Hepatocyte (in vitro differentiated cells): ENCODE data around the gene MEF2B. TPM values are rescaled to one million over a fixed set of nuclear protein-coding genes. Genes with fewer than 3 reads are reported as not detected.

Experiments
- DNase-seq: peaks from one replicate; pipeline ENCODE4 v3.0.0-alpha.2; 2016; ENCODE audit warnings: low spot score
- H2AFZ ChIP-seq: fragments of 200-600 bp; sonication (generic); 2 replicates; pipeline ENCODE4 v1.6.0; 2016; ENCODE audit warnings: antibody characterized with exemption, mild to moderate bottlenecking
- H3K27ac ChIP-seq: fragments of 200-600 bp; sonication (generic); 2 replicates; pipeline ENCODE4 v1.5.1; 2016; ENCODE audit warnings: mild to moderate bottlenecking
- H3K27me3 ChIP-seq: fragments of 200-600 bp; sonication (generic); 2 replicates; pipeline ENCODE4 v1.6.1; 2016
- H3K36me3 ChIP-seq: fragments of 200-600 bp; sonication (generic); replicated peaks from 2 replicates; pipeline ENCODE4 v1.5.1; 2016; ENCODE audit warnings: low read depth; ENCODE audit not compliant: insufficient read depth
- H3K4me1 ChIP-seq: fragments of 200-600 bp; sonication (generic); 2 replicates; pipeline ENCODE4 v1.5.1; 2016; ENCODE audit warnings: mild to moderate bottlenecking, moderate library complexity; ENCODE audit not compliant: insufficient read depth
- H3K4me2 ChIP-seq: fragments of 200-600 bp; sonication (generic); 2 replicates; pipeline ENCODE4 v1.6.0; 2016
- H3K4me3 ChIP-seq: fragments of 200-600 bp; sonication (generic); 2 replicates; pipeline ENCODE4 v1.5.1; 2016; ENCODE audit warnings: mild to moderate bottlenecking
- H3K79me2 ChIP-seq: fragments of 200-600 bp; sonication (generic); 2 replicates; pipeline ENCODE4 v1.6.0; 2017; ENCODE audit warnings: mild to moderate bottlenecking
- H3K9me2 ChIP-seq: fragments of 200-600 bp; sonication (generic); replicated peaks from 2 replicates; pipeline ENCODE4 v1.6.0; 2017; ENCODE audit warnings: mild to moderate bottlenecking; ENCODE audit not compliant: insufficient read depth
- H3K9me3 ChIP-seq: fragments of 200-600 bp; sonication (generic); 2 replicates; pipeline ENCODE4 v1.5.1; 2016; ENCODE audit warnings: low read depth, mild to moderate bottlenecking
- H4K20me1 ChIP-seq: fragments of 200-600 bp; sonication (generic); 2 replicates; pipeline ENCODE4 v1.6.0; 2016; ENCODE audit warnings: mild to moderate bottlenecking; ENCODE audit not compliant: insufficient read depth, poor library complexity, severe bottlenecking
- EZH2 ChIP-seq: fragments of 200-600 bp; sonication (generic); IDR thresholded peaks from 2 replicates; pipeline ENCODE4 v1.6.1; 2016; ENCODE audit warnings: antibody characterized with exemption, mild to moderate bottlenecking, borderline replicate concordance
- EZH2phosphoT487 ChIP-seq: fragments of 200-600 bp; sonication (generic); IDR thresholded peaks from one replicate; pipeline ENCODE4 v1.6.1; 2018; ENCODE audit warnings: antibody characterized with exemption, mild to moderate bottlenecking, low read depth, moderate library complexity; ENCODE audit not compliant: unreplicated experiment, severe bottlenecking
- WGBS: methylation state at CpG from one replicate; pipeline ENCODE4 v1.1.6; 2016; ENCODE audit warnings: low lambda C conversion rate; ENCODE audit errors: missing lambda C conversion rate; 5-methylcytosine and 5-hydroxymethylcytosine counted together
- polyA plus RNA-seq: library from polyadenylated mRNA; unstranded; fragments of >200 nt; fragmentation: Nextera tagmentation; extraction: Ambion mirVana; gene quantifications from 2 replicates; pipeline ENCODE4 v1.2.1, GENCODE V29; 2016
- total RNA-seq: library from RNA; depleted of rRNA; stranded (reverse); fragments of >200 nt; gene quantifications from 2 replicates; pipeline ENCODE4 v1.2.3, GENCODE V29; 2014
- TF ChIP-seq, protein P1 (sequence below): fragments of 200-600 bp; sonication (generic); IDR thresholded peaks from 2 replicates; pipeline ENCODE4 v1.5.1; 2016; ENCODE audit warnings: antibody characterized with exemption, mild to moderate bottlenecking; ENCODE audit not compliant: poor library complexity

The MEF2B gene
- total and polyA plus RNA-seq, 2 experiments from 2014 or later, result 0.70 to 2.6 TPM

DNA sequence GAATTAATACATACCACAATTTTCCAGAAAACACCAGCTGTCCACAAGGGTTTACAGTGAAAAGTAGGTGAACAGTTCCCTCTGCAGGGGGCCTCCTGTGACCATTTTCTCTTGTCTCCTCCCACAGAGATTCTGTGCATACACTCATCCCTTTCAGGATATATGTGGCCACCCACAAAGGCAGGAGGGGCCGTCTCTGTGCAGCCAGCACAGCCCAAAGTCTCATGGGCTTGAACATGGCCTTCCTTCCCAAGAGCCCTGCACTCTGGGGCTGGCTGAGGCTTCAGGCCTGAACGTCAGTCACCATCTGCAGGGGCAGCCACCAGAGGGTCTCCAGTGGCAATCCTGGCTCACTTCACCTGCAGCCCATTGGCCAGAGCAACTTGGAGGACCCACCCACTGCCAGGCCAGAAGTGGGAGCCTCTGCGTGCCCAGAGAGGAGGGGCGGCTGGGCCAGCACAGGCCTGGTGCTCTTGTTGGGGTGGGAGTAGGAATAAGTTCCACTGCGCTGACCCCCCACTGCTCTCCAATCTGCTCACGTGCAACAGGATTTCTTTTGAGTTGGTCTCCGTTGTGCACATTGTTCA is 56.9 kb downstream of the MEF2B start:
- 58% methylated on average over 7 of the region's 7 CpGs for WGBS
- no peak for DNase-seq
- H3K4me2 ChIP-seq, result no peak overlapping the region

DNA sequence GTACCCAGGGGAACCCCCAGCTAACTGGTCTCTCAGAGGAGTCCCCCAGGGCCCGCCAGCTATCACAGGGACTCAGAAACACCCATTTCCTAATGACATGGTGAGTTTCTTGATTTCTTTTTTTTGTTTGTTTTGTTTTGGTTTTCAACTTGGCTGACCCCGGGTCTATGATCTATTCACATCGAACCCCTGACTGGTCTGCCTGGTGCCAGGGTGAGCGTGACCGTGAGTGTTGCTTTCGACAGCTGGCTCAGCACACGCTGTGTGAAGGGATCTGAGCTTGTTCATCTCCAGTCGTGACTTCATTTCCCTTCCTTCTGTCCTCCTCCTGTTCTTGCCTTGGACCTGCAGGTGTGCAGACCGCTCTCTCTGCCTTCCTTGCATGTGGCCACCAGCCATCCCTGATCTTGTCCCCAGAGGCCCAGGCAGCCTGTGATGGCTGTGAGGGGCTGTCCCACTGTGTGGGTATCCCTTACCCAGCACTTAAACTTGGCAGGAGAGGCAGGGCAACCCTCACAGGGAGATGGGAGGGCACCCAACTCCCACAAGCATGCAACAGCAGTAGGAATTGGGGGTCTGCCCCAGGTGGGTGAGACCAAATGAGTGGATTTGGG is 58.0 kb downstream of the MEF2B start:
- Histone ChIP-seq H3K27me3 (no peaks in the 10 kb centered on the region), H3K4me1 (no peaks in the 10 kb centered on the region), H3K4me2 (no peak overlapping the region), H3K9me3 (no peaks in the 10 kb centered on the region), H2AFZ (no peak overlapping the region), H3K9me2 (no peaks in the 10 kb centered on the region), H3K4me3 (no peak overlapping the region), H4K20me1 (no peaks in the 10 kb centered on the region), H3K79me2 (no peaks in the 10 kb centered on the region), H3K27ac (no peak overlapping the region), H3K36me3 (no peaks in the 10 kb centered on the region)
- DNase-seq, result no peak
- TF ChIP-seq, protein P1, sequence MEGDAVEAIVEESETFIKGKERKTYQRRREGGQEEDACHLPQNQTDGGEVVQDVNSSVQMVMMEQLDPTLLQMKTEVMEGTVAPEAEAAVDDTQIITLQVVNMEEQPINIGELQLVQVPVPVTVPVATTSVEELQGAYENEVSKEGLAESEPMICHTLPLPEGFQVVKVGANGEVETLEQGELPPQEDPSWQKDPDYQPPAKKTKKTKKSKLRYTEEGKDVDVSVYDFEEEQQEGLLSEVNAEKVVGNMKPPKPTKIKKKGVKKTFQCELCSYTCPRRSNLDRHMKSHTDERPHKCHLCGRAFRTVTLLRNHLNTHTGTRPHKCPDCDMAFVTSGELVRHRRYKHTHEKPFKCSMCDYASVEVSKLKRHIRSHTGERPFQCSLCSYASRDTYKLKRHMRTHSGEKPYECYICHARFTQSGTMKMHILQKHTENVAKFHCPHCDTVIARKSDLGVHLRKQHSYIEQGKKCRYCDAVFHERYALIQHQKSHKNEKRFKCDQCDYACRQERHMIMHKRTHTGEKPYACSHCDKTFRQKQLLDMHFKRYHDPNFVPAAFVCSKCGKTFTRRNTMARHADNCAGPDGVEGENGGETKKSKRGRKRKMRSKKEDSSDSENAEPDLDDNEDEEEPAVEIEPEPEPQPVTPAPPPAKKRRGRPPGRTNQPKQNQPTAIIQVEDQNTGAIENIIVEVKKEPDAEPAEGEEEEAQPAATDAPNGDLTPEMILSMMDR, result no peak
- no peak for TF ChIP-seq EZH2
- TF ChIP-seq EZH2phosphoT487, result no peak
- WGBS, result 95% methylated on average over 9 of the region's 9 CpGs

More for the DNA sequence above, 56.9 kb downstream of the MEF2B start:
- Histone ChIP-seq H3K9me2 (no peaks in the 10 kb centered on the region), H3K4me1 (no peaks in the 10 kb centered on the region), H3K36me3 (no peaks in the 10 kb centered on the region), H3K27me3 (no peaks in the 10 kb centered on the region), H3K79me2 (no peaks in the 10 kb centered on the region), H3K9me3 (no peaks in the 10 kb centered on the region), H3K27ac (no peak overlapping the region), H4K20me1 (no peaks in the 10 kb centered on the region), H2AFZ (no peak overlapping the region), H3K4me3 (no peak overlapping the region)
- TF ChIP-seq EZH2phosphoT487, result no peak
- TF ChIP-seq, protein P1, result no peak
- no peak for TF ChIP-seq EZH2

DNA sequence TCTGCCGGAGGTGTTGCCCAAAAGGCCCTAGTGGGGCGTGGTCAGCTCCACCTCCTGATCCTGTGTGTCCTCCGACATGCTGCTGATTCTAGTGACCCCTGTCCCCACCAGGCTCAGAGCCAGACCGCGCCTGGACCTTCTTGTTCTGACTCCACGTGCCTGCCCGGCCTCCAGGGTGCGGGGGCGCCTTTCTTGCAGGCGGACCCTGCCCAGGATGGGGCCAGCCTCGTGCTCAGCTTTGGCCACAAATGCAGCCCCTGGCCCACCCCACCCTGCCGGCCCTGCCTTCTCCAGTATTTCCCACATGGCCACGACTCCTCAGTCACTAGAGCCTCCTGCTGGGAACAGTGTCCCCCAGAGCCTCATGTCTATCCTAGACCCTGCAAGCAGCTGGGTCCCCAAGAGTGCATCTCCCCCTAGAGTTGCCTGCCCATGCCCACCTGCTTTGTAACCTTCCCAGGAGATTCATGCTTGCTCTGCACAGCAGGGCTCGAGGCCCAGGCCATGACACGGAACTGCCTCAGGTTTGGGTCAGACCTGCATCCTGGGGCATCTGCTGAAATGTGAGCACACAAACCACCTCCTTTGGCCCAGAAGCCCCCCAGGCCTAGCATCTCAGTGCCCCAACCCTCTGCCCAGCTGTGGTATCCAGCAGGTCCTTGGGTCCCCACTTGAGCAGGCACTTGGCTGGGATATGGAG is 58.8 kb downstream of the MEF2B start:
- WGBS, result 86% methylated on average over 15 of the region's 15 CpGs
- no peak overlapping the region for H3K4me3 ChIP-seq
- TF ChIP-seq EZH2phosphoT487, result no peak
- TF ChIP-seq EZH2, result no peak
- TF ChIP-seq, protein P1, result no peak
- no peaks in the 10 kb centered on the region for H3K36me3 ChIP-seq
- H3K9me3 ChIP-seq, result no peaks in the 10 kb centered on the region
- H3K4me1 ChIP-seq, result no peaks in the 10 kb centered on the region
- H3K79me2 ChIP-seq, result no peaks in the 10 kb centered on the region
- no peak overlapping the region for H3K27ac ChIP-seq
- DNase-seq, result no peak
- H3K27me3 ChIP-seq, result no peaks in the 10 kb centered on the region
- H3K4me2 ChIP-seq, result no peak overlapping the region
- no peak overlapping the region for H2AFZ ChIP-seq
- no peaks in the 10 kb centered on the region for H3K9me2 ChIP-seq
- H4K20me1 ChIP-seq, result no peaks in the 10 kb centered on the region
